Epithelial cell of umbilical artery (primary cell): ENCODE results near the gene C16orf82. TPM values are rescaled to one million over a fixed set of nuclear protein-coding genes. Genes with fewer than 3 reads are reported as not detected.

Experiments
- total RNA-seq: library from RNA; depleted of rRNA; stranded (reverse); fragments of >200 nt; gene quantifications from 2 replicates; pipeline ENCODE4 v1.2.3, GENCODE V29; 2014

The C16orf82 gene
- not detected in 2 replicates for total RNA-seq

GRCh38 chr16:27066668-27067537 is at the start of gene C16orf82:
C16orf82 (plus strand) TSS chr16:27066927.

Other genes with a start within 250 kb of the C16orf82 start
- 1.3 and 2.6 TPM in 2 replicates for gene KDM8, start 136.6 kb downstream of the C16orf82 start, total RNA-seq
- 78.6 and 118 TPM in 2 replicates for gene NSMCE1, start 201.8 kb downstream of the C16orf82 start, total RNA-seq
- gene IL4R, start 247.0 kb downstream of the C16orf82 start, total RNA-seq, result 30.9 and 38.0 TPM in 2 replicates